Measurements from ENCODE around the gene RFX1.

DNA sequence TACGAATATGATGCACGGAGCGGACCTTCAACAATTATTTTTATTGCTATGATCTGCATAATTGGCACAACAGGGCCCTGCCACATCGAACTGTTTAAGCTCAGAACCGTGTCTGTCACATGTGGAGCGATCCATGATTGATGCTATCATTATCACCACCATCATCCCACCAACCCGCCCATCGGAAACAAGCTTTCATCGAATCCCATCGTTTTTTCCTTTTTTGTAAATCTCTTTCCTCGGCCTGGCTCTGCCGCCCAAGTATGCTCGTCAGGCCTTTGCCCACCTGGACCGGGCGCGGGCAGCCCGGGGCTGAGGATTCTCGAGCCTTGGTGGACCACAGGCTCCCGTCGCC lies 54.3 kb downstream of the RFX1 start:
- TF ChIP-seq CEBPB (IDR thresholded peaks at IDR 0.05) (no peak), RAD21 (IDR thresholded peaks at IDR 0.05; ENCODE audit: low read depth) (no peak), YY1 (IDR thresholded peaks at IDR 0.05; ENCODE audit: low read depth) (no peak), TAF1 (IDR thresholded peaks at IDR 0.05; ENCODE audit: low read depth) (no peak)
- TF ChIP-seq, protein P1, sequence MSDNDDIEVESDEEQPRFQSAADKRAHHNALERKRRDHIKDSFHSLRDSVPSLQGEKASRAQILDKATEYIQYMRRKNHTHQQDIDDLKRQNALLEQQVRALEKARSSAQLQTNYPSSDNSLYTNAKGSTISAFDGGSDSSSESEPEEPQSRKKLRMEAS (IDR thresholded peaks at IDR 0.05), result no peak

Data from Ishikawa (cell line).